Ishikawa (cell line): ENCODE measurements around the gene PIGW.

ENCODE experiments used
- CEBPB ChIP-seq: IDR thresholded peaks from 2 replicates; pipeline ENCODE4 v1.6.1; 2012
- CREB1 ChIP-seq: IDR thresholded peaks from 2 replicates; pipeline ENCODE4 v1.6.1; 2012; ENCODE audit warnings: low read depth
- EGR1 ChIP-seq: IDR thresholded peaks from 2 replicates; pipeline ENCODE4 v1.6.1; 2012
- EP300 ChIP-seq: IDR thresholded peaks from 2 replicates; pipeline ENCODE4 v1.6.1; 2012; ENCODE audit warnings: borderline replicate concordance
- FOXM1 ChIP-seq: IDR thresholded peaks from 2 replicates; pipeline ENCODE4 v1.6.1; 2012; ENCODE audit warnings: low read depth, borderline replicate concordance
- NFIC ChIP-seq: IDR thresholded peaks from 2 replicates; pipeline ENCODE4 v1.6.1; 2012
- RAD21 ChIP-seq: IDR thresholded peaks from 2 replicates; pipeline ENCODE4 v1.6.1; 2012; ENCODE audit warnings: low read depth
- TAF1 ChIP-seq: IDR thresholded peaks from 2 replicates; pipeline ENCODE4 v1.6.1; 2012; ENCODE audit warnings: low read depth, mild to moderate bottlenecking
- TCF12 ChIP-seq: IDR thresholded peaks from 2 replicates; pipeline ENCODE4 v1.6.1; 2012; ENCODE audit warnings: low read depth
- TEAD4 ChIP-seq: IDR thresholded peaks from 2 replicates; pipeline ENCODE4 v1.6.1; 2012
- YY1 ChIP-seq: IDR thresholded peaks from 2 replicates; pipeline ENCODE4 v1.6.1; 2012; ENCODE audit warnings: low read depth
- ZBTB7A ChIP-seq: IDR thresholded peaks from 2 replicates; pipeline ENCODE4 v1.6.1; 2012; ENCODE audit warnings: low read depth
- TF ChIP-seq, protein P1 (sequence below): IDR thresholded peaks from 2 replicates; pipeline ENCODE4 v1.6.1; 2012; ENCODE audit warnings: low read depth, mild to moderate bottlenecking
- TF ChIP-seq, protein P2 (sequence below): IDR thresholded peaks from 2 replicates; pipeline ENCODE4 v1.6.1; 2012
- TF ChIP-seq, protein P3 (sequence below): IDR thresholded peaks from 2 replicates; pipeline ENCODE4 v1.6.1; 2012

The PIGW gene

DNA sequence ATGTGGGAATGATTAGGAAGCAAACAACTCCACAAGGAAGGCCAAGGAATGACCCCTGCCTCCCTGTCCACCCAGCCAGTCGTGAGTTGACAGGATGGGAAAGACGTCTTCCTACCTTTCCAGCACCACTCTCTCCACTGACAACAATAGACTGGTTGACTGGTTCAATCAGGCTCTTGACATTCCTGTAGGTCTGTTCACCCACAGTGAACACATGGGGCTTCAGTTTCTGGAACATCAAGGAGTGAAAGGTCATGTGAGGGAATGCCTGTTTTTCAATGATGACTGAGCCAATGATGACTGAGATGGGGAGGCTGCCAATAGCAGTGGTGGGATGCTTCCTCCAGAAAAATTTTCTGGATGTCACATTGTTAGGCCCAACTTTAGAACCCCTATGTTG lies 9.7 kb upstream of the PIGW start:
- TF ChIP-seq NFIC (no peak), TEAD4 (no peak), FOXM1 (no peak)
- TF ChIP-seq, protein P1, sequence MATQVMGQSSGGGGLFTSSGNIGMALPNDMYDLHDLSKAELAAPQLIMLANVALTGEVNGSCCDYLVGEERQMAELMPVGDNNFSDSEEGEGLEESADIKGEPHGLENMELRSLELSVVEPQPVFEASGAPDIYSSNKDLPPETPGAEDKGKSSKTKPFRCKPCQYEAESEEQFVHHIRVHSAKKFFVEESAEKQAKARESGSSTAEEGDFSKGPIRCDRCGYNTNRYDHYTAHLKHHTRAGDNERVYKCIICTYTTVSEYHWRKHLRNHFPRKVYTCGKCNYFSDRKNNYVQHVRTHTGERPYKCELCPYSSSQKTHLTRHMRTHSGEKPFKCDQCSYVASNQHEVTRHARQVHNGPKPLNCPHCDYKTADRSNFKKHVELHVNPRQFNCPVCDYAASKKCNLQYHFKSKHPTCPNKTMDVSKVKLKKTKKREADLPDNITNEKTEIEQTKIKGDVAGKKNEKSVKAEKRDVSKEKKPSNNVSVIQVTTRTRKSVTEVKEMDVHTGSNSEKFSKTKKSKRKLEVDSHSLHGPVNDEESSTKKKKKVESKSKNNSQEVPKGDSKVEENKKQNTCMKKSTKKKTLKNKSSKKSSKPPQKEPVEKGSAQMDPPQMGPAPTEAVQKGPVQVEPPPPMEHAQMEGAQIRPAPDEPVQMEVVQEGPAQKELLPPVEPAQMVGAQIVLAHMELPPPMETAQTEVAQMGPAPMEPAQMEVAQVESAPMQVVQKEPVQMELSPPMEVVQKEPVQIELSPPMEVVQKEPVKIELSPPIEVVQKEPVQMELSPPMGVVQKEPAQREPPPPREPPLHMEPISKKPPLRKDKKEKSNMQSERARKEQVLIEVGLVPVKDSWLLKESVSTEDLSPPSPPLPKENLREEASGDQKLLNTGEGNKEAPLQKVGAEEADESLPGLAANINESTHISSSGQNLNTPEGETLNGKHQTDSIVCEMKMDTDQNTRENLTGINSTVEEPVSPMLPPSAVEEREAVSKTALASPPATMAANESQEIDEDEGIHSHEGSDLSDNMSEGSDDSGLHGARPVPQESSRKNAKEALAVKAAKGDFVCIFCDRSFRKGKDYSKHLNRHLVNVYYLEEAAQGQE: no peak

DNA sequence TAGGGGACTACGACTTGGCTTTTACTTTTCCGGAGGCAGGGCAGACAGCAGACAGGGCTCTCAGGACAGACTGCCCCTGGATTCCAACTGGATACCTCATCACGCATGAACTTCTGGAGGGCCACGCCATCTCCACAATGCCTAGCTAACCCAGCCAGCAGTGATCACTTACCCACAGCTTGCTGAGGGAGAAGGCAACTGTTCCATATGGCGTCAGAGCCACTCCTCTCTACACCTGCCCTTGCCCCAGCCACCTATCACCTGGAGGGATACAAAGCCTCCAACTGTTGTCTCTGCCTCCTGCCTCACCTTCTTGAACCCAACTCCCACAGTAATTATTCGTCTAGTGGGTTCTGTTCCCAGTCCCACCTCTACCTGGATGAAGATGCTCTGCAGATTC lies 8.9 kb upstream of the PIGW start:
- TF ChIP-seq ZBTB7A: no peak
- TF ChIP-seq, protein P2, sequence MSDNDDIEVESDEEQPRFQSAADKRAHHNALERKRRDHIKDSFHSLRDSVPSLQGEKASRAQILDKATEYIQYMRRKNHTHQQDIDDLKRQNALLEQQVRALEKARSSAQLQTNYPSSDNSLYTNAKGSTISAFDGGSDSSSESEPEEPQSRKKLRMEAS: no peak
- TF ChIP-seq YY1: no peak
- no peak for TF ChIP-seq NFIC
- TF ChIP-seq RAD21: no peak
- TF ChIP-seq TAF1: no peak
- TF ChIP-seq, protein P3, sequence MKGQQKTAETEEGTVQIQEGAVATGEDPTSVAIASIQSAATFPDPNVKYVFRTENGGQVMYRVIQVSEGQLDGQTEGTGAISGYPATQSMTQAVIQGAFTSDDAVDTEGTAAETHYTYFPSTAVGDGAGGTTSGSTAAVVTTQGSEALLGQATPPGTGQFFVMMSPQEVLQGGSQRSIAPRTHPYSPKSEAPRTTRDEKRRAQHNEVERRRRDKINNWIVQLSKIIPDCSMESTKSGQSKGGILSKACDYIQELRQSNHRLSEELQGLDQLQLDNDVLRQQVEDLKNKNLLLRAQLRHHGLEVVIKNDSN: no peak
- no peak for TF ChIP-seq CEBPB
- no peak for TF ChIP-seq TCF12
- no peak for TF ChIP-seq EGR1
- no peak for TF ChIP-seq CREB1
- TF ChIP-seq TEAD4: no peak
- TF ChIP-seq, protein P1: no peak
- TF ChIP-seq FOXM1: no peak

DNA sequence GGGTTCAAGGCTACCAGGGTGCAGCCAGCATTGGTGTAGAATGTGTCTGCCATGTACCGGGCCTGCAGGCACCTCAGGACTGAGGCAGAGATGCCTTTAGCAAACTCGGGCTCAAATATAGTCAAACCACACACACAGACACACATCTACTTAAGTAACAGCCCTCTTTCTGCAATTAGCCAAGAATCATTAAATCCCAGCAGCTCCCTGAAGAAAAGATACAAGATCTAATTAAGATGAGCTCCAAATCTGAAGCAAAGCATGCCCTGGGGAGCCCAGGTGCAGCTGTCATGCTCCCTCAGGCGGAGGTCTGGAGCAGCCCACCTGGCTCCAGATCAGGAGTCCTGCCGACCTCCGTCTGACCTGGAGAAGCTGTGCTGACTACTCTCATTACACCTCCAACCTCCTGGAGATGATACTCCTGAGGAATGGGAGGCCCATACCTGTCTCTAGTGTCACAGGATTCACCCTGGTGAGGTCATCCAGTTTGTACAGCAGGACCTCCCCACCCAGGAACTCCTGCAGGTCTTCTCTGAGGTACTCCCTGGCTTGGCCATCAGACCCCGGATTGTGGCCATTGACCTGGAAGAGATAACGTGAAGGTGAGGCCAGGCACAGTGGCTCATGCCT lies 7.1 kb upstream of the PIGW start:
- TF ChIP-seq, protein P1: no peak
- TF ChIP-seq TEAD4 (no peak), RAD21 (no peak), EP300 (no peak), EGR1 (no peak), CREB1 (no peak), CEBPB (no peak), NFIC (no peak), ZBTB7A (no peak), TCF12 (no peak), TAF1 (no peak), FOXM1 (no peak), YY1 (no peak)
- TF ChIP-seq, protein P3: no peak
- TF ChIP-seq, protein P2: no peak

DNA sequence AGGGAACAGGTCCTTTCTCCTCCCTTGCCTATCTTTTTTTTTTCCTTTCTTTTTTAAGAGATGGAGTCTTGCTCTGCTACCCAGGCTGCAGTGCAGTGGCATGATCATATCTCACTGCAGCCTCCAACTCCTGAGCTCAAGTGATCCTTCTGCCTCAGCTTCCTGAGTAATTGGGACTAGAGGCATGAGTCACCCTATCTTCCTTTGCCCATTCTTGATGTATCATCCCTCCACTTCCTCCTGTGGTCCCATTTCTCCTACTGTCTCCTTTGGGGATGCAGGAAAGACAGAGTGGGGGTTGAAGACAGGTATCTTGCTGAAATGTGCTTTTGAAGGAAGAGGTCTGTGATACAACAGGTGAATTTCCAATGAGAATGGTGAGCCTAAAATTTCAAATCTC lies 5.7 kb upstream of the PIGW start:
- TF ChIP-seq, protein P1: no peak
- TF ChIP-seq, protein P3: no peak
- TF ChIP-seq NFIC (no peak), TEAD4 (no peak), CEBPB (no peak), FOXM1 (no peak), YY1 (no peak)
- TF ChIP-seq, protein P2: no peak
